ENCODE measurements around the gene TNFRSF14.

The TNFRSF14 gene

DNA sequence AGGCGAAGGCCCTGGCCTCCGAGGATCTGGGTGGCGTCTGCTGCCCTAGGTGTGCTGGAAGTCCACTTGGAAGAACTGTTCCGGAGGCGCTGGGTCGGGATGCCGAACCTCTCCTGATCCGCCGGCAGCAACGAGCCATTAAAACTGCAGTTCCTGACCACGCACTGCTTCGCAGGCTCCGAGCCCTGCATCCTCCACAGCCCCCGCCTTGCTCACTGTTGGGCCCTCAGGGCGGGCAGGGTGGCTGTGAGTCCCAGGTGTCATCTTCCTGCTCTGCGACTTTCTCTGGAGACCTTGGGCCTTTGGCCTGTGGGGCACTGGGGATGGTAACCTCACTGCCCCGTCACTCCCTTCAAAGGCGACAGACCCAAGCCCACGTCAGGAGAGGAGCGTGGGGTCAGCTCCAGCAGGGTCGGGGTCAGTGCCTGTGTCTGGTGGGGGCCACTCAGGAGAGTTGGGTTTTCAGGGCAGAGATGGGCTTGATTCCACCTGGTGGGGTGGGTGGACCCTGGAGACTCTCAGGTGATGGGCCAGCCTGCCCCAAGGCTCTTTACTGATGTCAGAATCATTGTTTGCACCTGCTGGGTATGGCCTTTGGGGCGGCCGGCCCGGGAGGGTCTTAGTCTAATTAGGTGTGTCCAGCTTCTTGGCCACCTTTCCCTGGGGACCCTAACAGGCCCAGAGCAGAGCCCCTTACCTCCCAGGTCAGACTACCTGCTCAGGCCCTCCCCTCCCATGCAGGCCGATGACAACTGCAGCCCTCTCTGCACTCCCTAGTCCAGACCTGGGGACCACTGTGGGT, 33.5 kb downstream of the TNFRSF14 start:
- DNase-seq: no peak

- no peak for DNase-seq
These were observed 34.3 kb downstream of the TNFRSF14 start for GRCh38 chr1:2590233-2591141.

DNA sequence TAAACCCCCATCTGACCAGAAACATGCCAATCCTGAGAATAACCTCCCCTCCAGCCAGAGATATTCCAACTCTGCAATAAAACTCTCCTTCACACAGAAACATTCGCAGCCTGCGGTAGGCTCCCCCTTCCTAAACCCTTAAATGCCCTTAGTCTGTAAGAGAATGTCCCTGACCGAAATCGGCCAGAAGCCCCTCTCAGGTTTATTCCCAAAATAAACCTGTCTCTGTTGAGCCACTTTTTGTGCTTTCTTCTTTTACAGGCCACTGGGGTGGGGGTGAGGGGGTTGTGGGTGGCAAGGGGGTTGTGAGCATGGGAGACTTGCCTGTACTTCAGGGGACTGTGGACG, 35.0 kb downstream of the TNFRSF14 start:
- peak; percentile 1 for DNase-seq

GRCh38 chr1:2591581-2592261, 35.5 kb downstream of the TNFRSF14 start:
- DNase-seq: no peak

DNA sequence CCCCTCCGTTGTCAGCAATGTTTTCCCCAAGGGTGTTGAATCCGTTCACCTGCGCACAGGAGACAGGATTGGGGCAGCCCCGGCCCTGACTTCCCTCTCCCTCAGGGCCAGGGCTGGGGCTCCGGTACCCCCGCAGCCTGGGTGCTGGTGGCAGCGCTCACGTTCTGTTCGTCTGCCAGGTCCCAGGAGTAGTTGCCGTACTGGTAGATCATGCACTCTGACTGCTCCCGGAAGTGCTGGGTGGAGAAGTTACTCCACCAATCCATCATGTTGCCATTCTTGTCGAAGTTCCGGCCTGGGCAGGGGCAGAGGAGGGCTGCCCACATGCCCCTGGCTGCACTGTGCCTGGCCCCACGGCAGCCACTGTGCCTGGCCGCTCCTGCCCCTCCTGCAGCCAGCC, 36.5 kb downstream of the TNFRSF14 start:
- no peak for DNase-seq

DNA sequence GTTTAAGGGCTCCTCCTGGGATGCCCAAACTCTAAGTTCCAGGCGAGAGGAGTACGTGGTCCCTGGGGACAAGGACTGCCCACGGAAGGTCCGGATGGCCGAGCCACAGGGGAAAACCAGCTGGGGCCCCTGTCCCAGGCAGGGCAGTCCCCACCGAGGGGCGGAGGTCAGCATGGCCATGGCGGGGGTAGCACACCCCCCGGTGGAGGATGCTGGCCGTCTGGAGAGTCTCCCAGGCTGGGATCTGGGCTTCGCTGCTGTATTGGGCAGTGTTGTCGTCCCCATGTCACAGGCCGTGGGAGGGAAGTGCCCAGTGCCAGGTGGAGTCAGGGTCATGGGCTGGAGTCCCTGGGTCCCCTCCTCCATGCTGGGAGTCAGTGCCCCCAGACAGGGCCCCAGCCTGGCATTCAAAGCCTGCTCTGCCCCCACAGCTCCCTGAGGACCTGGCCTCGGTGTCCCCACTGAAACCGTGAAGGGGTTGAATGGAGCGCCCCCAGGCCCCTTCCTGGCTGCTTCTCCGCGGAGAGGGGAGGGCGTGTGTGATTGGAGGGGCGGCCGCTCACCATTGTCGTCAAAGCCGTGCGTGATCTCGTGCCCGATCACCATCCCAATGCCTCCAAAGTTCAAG, 37.2 kb downstream of the TNFRSF14 start:
- DNase-seq: no peak

GRCh38 chr1:2594001-2594640, 38.0 kb downstream of the TNFRSF14 start:
- no peak for DNase-seq

- no peak for DNase-seq
These were observed 38.5 kb downstream of the TNFRSF14 start for GRCh38 chr1:2594641-2595131.

GRCh38 chr1:2595261-2595811, 39.2 kb downstream of the TNFRSF14 start:
- DNase-seq: no peak

DNA sequence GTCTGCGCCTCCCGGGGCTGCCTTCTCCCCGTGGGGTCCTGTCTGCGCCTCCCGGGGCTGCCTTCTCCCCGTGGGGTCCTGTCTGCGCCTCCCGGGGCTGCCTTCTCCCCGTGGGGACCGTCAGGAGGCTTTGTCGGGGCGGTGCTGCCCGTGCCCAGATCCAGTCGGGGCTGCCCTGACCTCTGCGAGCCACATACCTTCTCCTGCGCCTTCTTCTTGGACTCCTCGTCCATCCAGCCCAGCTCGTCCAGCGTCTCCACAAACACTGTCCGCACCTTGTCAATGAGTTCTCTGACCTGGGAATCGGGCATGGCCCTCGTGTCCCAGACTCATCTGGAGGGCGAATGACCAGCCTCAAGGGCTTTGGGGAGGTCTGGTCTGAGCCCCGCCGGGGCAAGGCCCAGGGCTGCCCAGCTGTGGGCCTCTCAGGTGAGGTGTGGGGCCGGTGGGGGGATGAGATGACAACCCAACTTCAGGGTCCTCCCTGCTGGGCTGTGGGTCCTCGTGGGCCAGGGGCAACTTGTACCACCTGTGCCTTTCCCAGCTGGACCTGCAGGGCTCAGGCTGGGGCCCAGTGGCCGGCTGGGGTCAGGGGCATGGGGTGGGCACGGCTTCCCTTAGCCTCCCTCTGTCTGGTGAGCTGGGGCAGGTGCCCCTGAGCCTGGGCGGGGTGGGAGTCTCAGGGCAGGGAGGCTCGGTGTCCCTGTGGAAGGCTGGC, 39.8 kb downstream of the TNFRSF14 start:
- DNase-seq: no peak

DNA sequence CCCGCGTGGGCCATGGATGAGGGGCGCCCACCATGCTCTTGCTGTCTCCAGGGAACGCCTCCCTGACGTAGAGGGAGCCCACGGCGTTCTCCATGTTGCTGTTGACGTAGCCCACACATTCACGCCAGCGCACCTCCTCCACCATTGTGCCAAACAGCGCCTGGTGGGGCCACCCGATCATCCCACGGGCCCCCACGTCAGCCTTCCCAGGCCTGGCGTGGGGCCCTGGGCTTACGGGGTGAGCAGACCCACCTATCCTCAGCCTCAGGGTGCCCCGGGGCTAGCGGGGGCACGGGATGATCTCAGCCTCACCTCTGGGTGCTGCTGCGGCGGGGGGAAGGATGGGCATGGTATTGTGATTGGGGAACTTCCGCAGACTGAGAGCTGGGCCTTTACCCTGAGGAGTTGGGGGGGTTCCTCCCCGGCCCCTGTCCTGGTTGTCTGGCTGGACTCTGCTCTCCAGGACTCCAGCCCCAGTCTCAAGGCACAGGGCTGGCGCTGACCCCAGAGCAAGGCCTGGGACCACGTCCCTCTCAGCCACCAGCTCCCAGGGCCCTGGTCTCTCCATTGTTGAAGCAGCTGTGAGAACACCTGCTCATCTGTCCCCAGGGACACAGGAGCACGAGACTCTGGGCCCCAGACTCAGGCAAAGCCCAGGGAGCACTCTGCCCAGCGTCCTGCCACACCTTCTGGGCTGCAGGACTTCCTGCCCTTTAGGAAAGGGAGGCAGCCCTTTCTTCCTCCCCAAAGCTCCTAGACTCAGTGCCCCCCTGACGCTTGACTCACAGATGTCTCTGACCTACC, 40.6 kb downstream of the TNFRSF14 start:
- DNase-seq: no peak

- DNase-seq: no peak
These were observed 41.5 kb downstream of the TNFRSF14 start for GRCh38 chr1:2597441-2598328.

DNA sequence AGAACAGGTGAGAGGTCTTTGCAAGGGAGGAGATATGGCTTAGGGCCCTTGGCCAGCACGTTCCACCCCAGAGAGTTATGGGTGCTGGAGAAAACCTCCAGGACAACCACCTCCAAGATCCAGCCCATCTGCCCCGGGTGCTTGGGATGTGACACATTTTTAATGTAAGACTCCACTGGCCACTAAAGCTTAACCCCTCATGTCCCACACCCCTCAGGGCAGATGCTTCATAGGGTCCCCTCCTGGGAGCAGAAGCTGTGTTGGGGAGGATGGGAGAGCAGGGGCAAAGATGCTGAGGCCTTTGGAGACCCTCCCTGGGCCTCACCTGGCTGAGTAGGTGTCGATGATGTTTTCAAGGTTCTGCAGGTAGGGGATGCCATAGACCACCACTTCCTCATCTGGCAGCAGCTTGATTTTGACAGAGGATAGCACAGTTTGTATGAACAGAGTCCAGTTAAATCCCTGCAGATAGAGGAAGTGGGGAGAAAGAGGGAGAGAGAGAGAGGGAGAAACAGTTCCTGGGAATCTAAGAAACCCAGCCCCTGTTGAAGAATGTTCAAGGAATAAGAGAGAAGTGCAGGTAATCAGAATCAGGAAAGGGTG, 42.3 kb downstream of the TNFRSF14 start:
- no peak for DNase-seq

- DNase-seq: no peak
These were observed 45.6 kb downstream of the TNFRSF14 start for GRCh38 chr1:2601721-2602303.

GRCh38 chr1:2602311-2602835, 46.2 kb downstream of the TNFRSF14 start:
- DNase-seq: no peak

- DNase-seq: no peak
These were observed 46.8 kb downstream of the TNFRSF14 start for GRCh38 chr1:2602866-2603520.

DNA sequence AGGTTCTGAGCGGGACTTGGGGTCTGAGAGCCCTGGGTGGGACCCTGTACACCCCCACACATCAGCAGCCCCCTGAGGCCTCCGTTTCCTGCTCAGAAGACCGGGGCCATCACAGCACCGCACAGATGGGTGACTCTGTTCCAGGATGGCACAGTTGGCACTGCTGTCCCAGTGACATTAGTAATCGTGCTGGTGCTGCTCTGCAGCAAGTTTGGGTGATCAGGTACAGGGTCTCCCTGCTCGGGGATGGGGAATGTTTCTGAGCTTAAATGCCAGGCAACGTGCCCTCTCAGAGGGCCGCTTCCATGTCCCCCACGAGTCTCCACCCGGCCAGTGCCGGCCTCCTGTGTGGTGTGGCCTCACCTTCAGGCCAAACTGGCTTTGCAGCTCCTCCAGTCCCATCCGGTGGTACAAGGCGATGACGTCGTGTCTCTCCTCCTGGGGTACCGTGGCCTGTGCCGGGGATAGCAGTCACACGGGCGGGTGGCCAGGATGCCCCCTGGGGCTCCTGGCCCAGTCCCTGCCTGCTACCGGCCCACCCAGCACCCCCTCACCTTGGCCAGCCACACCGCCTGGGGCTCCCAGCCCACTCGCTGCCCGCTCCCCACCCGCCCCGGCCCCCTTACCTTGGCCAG, 47.5 kb downstream of the TNFRSF14 start:
- DNase-seq: no peak

Measured in stimulated activated CD4-positive, alpha-beta T cell treated with anti-CD3 and anti-CD28 coated beads, Interleukin-4, amount 100 ng/mL, for 1 hour (primary cell).